Brain pericyte (primary cell): ENCODE results near the gene AKT2.
"Not testable (repeated sequence)": the region's sequence is repeated elsewhere in the genome, so short reads cannot be mapped to it uniquely, and the experiment has no call there.

Experiments
- DNase-seq: peaks from one replicate; pipeline ENCODE4 v3.0.0-alpha.2; 2012; ENCODE audit warnings: low read depth, low spot score

Gene AKT2

GRCh38 chr19:40284501-40285352, at the start of gene AKT2:
AKT2 (minus strand) TSS chr19:40285345; CDS start chr19:40265267, 20,078 bp downstream.
- peak; percentile 56 for DNase-seq

- not testable (repeated sequence) for DNase-seq
Measured at GRCh38 chr19:40333083-40333482, 47.9 kb upstream of the AKT2 start.

- no peak for DNase-seq
Measured at GRCh38 chr19:40332669-40333068, 47.5 kb upstream of the AKT2 start.

GRCh38 chr19:40331052-40331451, 45.9 kb upstream of the AKT2 start:
- no peak for DNase-seq

GRCh38 chr19:40326201-40326600, 41.1 kb upstream of the AKT2 start:
- DNase-seq: no peak

GRCh38 chr19:40323705-40324104, 38.6 kb upstream of the AKT2 start:
- DNase-seq: no peak

GRCh38 chr19:40322951-40323615, 37.9 kb upstream of the AKT2 start:
- peak; percentile 64 for DNase-seq

- DNase-seq: no peak
Measured at GRCh38 chr19:40322271-40322610, 37.1 kb upstream of the AKT2 start.

GRCh38 chr19:40321566-40322270, 36.6 kb upstream of the AKT2 start:
- no peak for DNase-seq

GRCh38 chr19:40321076-40321475, 35.9 kb upstream of the AKT2 start:
- no peak for DNase-seq

GRCh38 chr19:40320558-40320935, 35.4 kb upstream of the AKT2 start:
- no peak for DNase-seq

- no peak for DNase-seq
Measured at GRCh38 chr19:40317338-40317737, 32.2 kb upstream of the AKT2 start.

- DNase-seq: peak; percentile 12
Measured at GRCh38 chr19:40315812-40316470, 30.8 kb upstream of the AKT2 start.

- no peak for DNase-seq
Measured at GRCh38 chr19:40314656-40315055, 29.5 kb upstream of the AKT2 start.

- DNase-seq: no peak
Measured at GRCh38 chr19:40313229-40313983, 28.3 kb upstream of the AKT2 start.

GRCh38 chr19:40312533-40312932, 27.4 kb upstream of the AKT2 start:
- DNase-seq: no peak

GRCh38 chr19:40309666-40310065, 24.5 kb upstream of the AKT2 start:
- no peak for DNase-seq

- DNase-seq: no peak
Measured at GRCh38 chr19:40305403-40305802, 20.3 kb upstream of the AKT2 start.

GRCh38 chr19:40304306-40304705, 19.2 kb upstream of the AKT2 start:
- no peak for DNase-seq

GRCh38 chr19:40303765-40304164, 18.6 kb upstream of the AKT2 start:
- no peak for DNase-seq
